GM23248 (cell line): ENCODE results near the gene ZNF384.

ENCODE experiments used
- EZH2 ChIP-seq: fragments of 200-600 bp; sonication (generic); IDR thresholded peaks from 2 replicates; pipeline ENCODE4 v1.6.1; 2018; ENCODE audit warnings: antibody characterized with exemption, mild to moderate bottlenecking; ENCODE audit not compliant: insufficient read depth, poor library complexity, severe bottlenecking
- EZH2phosphoT487 ChIP-seq: fragments of 200-600 bp; sonication (generic); IDR thresholded peaks from 2 replicates; pipeline ENCODE4 v1.6.1; 2018; ENCODE audit warnings: antibody characterized with exemption, moderate library complexity, mild to moderate bottlenecking, low read depth; ENCODE audit not compliant: insufficient read depth

- TF ChIP-seq EZH2 (no peak), EZH2phosphoT487 (no peak)
Observed at GRCh38 chr12:6735448-6736191, 46.4 kb upstream of the ZNF384 start.
